CD8-positive, alpha-beta memory T cell (primary cell): Measurements from ENCODE around the gene LPP. TPM values are rescaled to one million over a fixed set of nuclear protein-coding genes. Genes with fewer than 3 reads are reported as not detected.

ENCODE experiments used
- CTCF ChIA-PET: fragments of 350-600 bp; sonication (Branson Sonifier 250); formaldehyde crosslinking; loops from one replicate; lab custom pipeline; 2021; ENCODE audit warnings: antibody characterized with exemption; lab: Charles Lee
- POLR2A ChIA-PET: fragments of 350-600 bp; sonication (Branson Sonifier 250); formaldehyde crosslinking; loops from one replicate; lab custom pipeline; 2021; ENCODE audit warnings: antibody characterized with exemption; lab: Charles Lee
- DNase-seq, 5 donors: peaks; one replicate each; pipeline versions ENCODE4 v3.0.0 to v3.0.0-alpha.2; 2020 to 2022; ENCODE audit warnings: mixed read lengths in 1 of 5
- H3K27ac ChIP-seq: one replicate; pipeline ENCODE4 v1.7.0; 2013; ENCODE audit warnings: low read depth, mild to moderate bottlenecking, low read length, moderate library complexity
- H3K27me3 ChIP-seq: 2 replicates; pipeline ENCODE4 v1.7.0; 2013; ENCODE audit warnings: low read length, mild to moderate bottlenecking; ENCODE audit not compliant: insufficient read depth, poor library complexity, severe bottlenecking
- H3K36me3 ChIP-seq: 2 replicates; pipeline ENCODE4 v1.7.0; 2013; ENCODE audit warnings: mild to moderate bottlenecking, low read length, moderate library complexity; ENCODE audit not compliant: insufficient read depth
- H3K4me1 ChIP-seq: 2 replicates; pipeline ENCODE4 v1.7.0; 2013; ENCODE audit warnings: mild to moderate bottlenecking, low read length, moderate library complexity; ENCODE audit not compliant: insufficient read depth
- H3K4me3 ChIP-seq: 2 replicates; pipeline ENCODE4 v1.7.0; 2013; ENCODE audit warnings: mild to moderate bottlenecking, low read length
- H3K9me3 ChIP-seq: 2 replicates; pipeline ENCODE4 v1.7.0; 2013; ENCODE audit warnings: mild to moderate bottlenecking, low read length
- H3K27ac Mint-ChIP-seq, 8 donors: one replicate each; pipeline ENCODE4 v1.8.0; 2020 to 2021; ENCODE audit warnings: mixed read lengths in 8 of 8, mild to moderate bottlenecking in 6 of 8, inconsistent platforms in 3 of 8, moderate library complexity in 3 of 8
- H3K27me3 Mint-ChIP-seq, 2 donors: one replicate each; pipeline ENCODE4 v1.8.0; 2020 to 2021; ENCODE audit warnings: mixed read lengths in 2 of 2, mild to moderate bottlenecking in 1 of 2, moderate library complexity in 1 of 2
- H3K36me3 Mint-ChIP-seq, 3 donors: one replicate each; pipeline ENCODE4 v1.8.0; 2020 to 2021; ENCODE audit warnings: mixed read lengths in 3 of 3, inconsistent platforms in 1 of 3, mild to moderate bottlenecking in 1 of 3
- H3K4me1 Mint-ChIP-seq, 3 donors: one replicate each; pipeline ENCODE4 v1.8.0; 2020 to 2021; ENCODE audit warnings: mixed read lengths in 3 of 3, inconsistent platforms in 1 of 3, mild to moderate bottlenecking in 1 of 3
- H3K4me3 Mint-ChIP-seq, 7 donors: one replicate each; pipeline ENCODE4 v1.8.0; 2020 to 2021; ENCODE audit warnings: mixed read lengths in 7 of 7, mild to moderate bottlenecking in 6 of 7, moderate library complexity in 4 of 7, inconsistent platforms in 2 of 7
- H3K9me3 Mint-ChIP-seq, 5 donors: one replicate each; pipeline ENCODE4 v1.8.0; 2020 to 2022; ENCODE audit warnings: mixed read lengths in 5 of 5, mild to moderate bottlenecking in 3 of 5, moderate library complexity in 2 of 5, inconsistent platforms in 1 of 5
- polyA plus RNA-seq: library from polyadenylated mRNA; unstranded; fragments of 300-500 nt; fragmentation: Illumina TruSeq; gene quantifications from one replicate; pipeline ENCODE4 v1.2.3, GENCODE V29; 2021
- total RNA-seq, 2 experiments: library from RNA; stranded (reverse); gene quantifications; one replicate each; pipeline ENCODE4 v1.2.3, GENCODE V29; 2021

Gene LPP
- total and polyA plus RNA-seq, 3 experiments from 2014 or later, result 13.4 to 23.5 (median 18.0) TPM

- CTCF ChIA-PET, result no interaction called here
- Mint-ChIP-seq H3K4me3 (no peak overlapping the region), H3K27ac (no peak overlapping the region), H3K36me3 (peaks cover 10 to 15% (median 11%) of the 10 kb centered on the region in 3 donors), H3K27me3 (peaks cover 0 to 1% of the 10 kb centered on the region in 2 donors), H3K9me3 (peaks cover 0 to 5% (median 2%) of the 10 kb centered on the region in 5 donors), H3K4me1 (peaks cover 10 to 23% (median 14%) of the 10 kb centered on the region in 3 donors)
- no peak for DNase-seq
- Histone ChIP-seq H3K4me3 (no peak overlapping the region), H3K27me3 (no peaks in the 10 kb centered on the region), H3K36me3 (no peaks in the 10 kb centered on the region), H3K4me1 (peaks cover 4% of the 10 kb centered on the region), H3K9me3 (no peaks in the 10 kb centered on the region), H3K27ac (no peak overlapping the region)
- POLR2A ChIA-PET, result no interaction called here
Measured at GRCh38 chr3:188510366-188510765, 356.4 kb downstream of the LPP start.

- Histone ChIP-seq H3K9me3 (no peaks in the 10 kb centered on the region), H3K4me3 (no peak overlapping the region), H3K36me3 (no peaks in the 10 kb centered on the region), H3K4me1 (no peaks in the 10 kb centered on the region), H3K27ac (no peak overlapping the region), H3K27me3 (no peaks in the 10 kb centered on the region)
- no peak for DNase-seq
- Mint-ChIP-seq H3K9me3 (peaks cover 0 to 2% (median 0%) of the 10 kb centered on the region in 5 donors), H3K27me3 (no peaks in the 10 kb centered on the region), H3K4me1 (peaks cover 8 to 13% (median 12%) of the 10 kb centered on the region in 3 donors), H3K27ac (no peak overlapping the region), H3K4me3 (no peak overlapping the region), H3K36me3 (peaks cover 4 to 8% (median 4%) of the 10 kb centered on the region in 3 donors)
- CTCF ChIA-PET, result no interaction called here
- POLR2A ChIA-PET, result no interaction called here
Measured at GRCh38 chr3:188513662-188514328, 359.8 kb downstream of the LPP start.

DNA sequence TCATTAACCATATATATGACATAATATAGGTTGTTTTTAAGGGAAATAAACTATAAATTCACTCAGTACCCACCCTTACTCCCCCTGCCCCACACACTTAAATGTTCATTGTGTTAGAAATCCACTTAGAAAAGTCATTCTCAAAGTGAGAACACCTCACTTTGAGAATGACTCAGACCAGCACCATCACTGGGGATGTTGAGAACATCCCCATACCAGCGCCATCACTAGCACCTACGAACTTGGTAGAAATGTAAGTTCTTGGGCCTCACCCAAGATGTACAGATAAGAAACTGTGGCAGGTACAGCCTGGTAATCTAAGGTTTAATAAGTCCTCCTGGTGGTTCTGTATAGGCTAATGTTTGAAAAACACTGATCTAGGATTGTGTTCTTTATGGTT, 362.6 kb downstream of the LPP start:
- Mint-ChIP-seq H3K9me3 (peaks cover 0 to 2% (median 0%) of the 10 kb centered on the region in 5 donors), H3K27me3 (no peaks in the 10 kb centered on the region), H3K4me3 (no peak overlapping the region), H3K4me1 (peaks cover 8 to 19% (median 9%) of the 10 kb centered on the region in 3 donors), H3K36me3 (peaks cover 2 to 6% (median 4%) of the 10 kb centered on the region in 3 donors), H3K27ac (peak overlapping the region in 1 of 8 donors; percentile 4)
- H3K4me3 ChIP-seq, result no peak overlapping the region
- no peaks in the 10 kb centered on the region for H3K27me3 ChIP-seq
- no peaks in the 10 kb centered on the region for H3K9me3 ChIP-seq
- H3K27ac ChIP-seq, result no peak overlapping the region
- no peak for DNase-seq
- ChIA-PET POLR2A (no interaction called here), CTCF (no interaction called here)
- H3K4me1 ChIP-seq, result no peaks in the 10 kb centered on the region
- H3K36me3 ChIP-seq, result no peaks in the 10 kb centered on the region

GRCh38 chr3:188518416-188518815, 364.5 kb downstream of the LPP start:
- Mint-ChIP-seq H3K36me3 (peaks cover 0 to 4% (median 3%) of the 10 kb centered on the region in 3 donors), H3K27ac (no peak overlapping the region), H3K4me1 (peaks cover 8 to 19% (median 9%) of the 10 kb centered on the region in 3 donors), H3K27me3 (no peaks in the 10 kb centered on the region), H3K9me3 (peaks cover 0 to 2% (median 0%) of the 10 kb centered on the region in 5 donors), H3K4me3 (no peak overlapping the region)
- DNase-seq, result no peak
- Histone ChIP-seq H3K27ac (no peak overlapping the region), H3K36me3 (no peaks in the 10 kb centered on the region), H3K27me3 (no peaks in the 10 kb centered on the region), H3K4me1 (no peaks in the 10 kb centered on the region), H3K9me3 (no peaks in the 10 kb centered on the region), H3K4me3 (no peak overlapping the region)
- POLR2A ChIA-PET, result no interaction called here
- CTCF ChIA-PET, result no interaction called here

GRCh38 chr3:188518835-188519452, 365.0 kb downstream of the LPP start:
- CTCF ChIA-PET, result no interaction called here
- peaks cover 0 to 2% (median 0%) of the 10 kb centered on the region in 5 donors for H3K9me3 Mint-ChIP-seq
- POLR2A ChIA-PET, result no interaction called here

GRCh38 chr3:188520466-188520865, 366.5 kb downstream of the LPP start:
- Histone ChIP-seq H3K9me3 (no peaks in the 10 kb centered on the region), H3K27me3 (no peaks in the 10 kb centered on the region), H3K4me1 (no peaks in the 10 kb centered on the region), H3K27ac (no peak overlapping the region), H3K36me3 (no peaks in the 10 kb centered on the region), H3K4me3 (no peak overlapping the region)
- no peak for DNase-seq
- Mint-ChIP-seq H3K36me3 (peaks cover 12 to 18% (median 12%) of the 10 kb centered on the region in 3 donors), H3K9me3 (no peaks in the 10 kb centered on the region), H3K27ac (no peak overlapping the region), H3K4me1 (peaks cover 8 to 21% (median 8%) of the 10 kb centered on the region in 3 donors), H3K27me3 (no peaks in the 10 kb centered on the region), H3K4me3 (no peak overlapping the region)
- ChIA-PET CTCF (no interaction called here), POLR2A (no interaction called here)

More at GRCh38 chr3:188518835-188519452, 365.0 kb downstream of the LPP start:
- Histone ChIP-seq H3K36me3 (no peaks in the 10 kb centered on the region), H3K27ac (no peak overlapping the region), H3K4me1 (no peaks in the 10 kb centered on the region), H3K9me3 (no peaks in the 10 kb centered on the region), H3K4me3 (no peak overlapping the region), H3K27me3 (no peaks in the 10 kb centered on the region)
- H3K27me3 Mint-ChIP-seq, result no peaks in the 10 kb centered on the region
- H3K4me1 Mint-ChIP-seq, result peaks cover 8 to 19% (median 9%) of the 10 kb centered on the region in 3 donors
- no peak overlapping the region for H3K4me3 Mint-ChIP-seq
- no peak for DNase-seq
- H3K36me3 Mint-ChIP-seq, result peaks cover 4 to 7% (median 5%) of the 10 kb centered on the region in 3 donors
- H3K27ac Mint-ChIP-seq, result no peak overlapping the region

- Histone ChIP-seq H3K27ac (no peak overlapping the region), H3K4me3 (no peak overlapping the region), H3K36me3 (no peaks in the 10 kb centered on the region), H3K4me1 (no peaks in the 10 kb centered on the region), H3K9me3 (no peaks in the 10 kb centered on the region), H3K27me3 (no peaks in the 10 kb centered on the region)
- Mint-ChIP-seq H3K4me1 (peaks cover 0 to 15% (median 8%) of the 10 kb centered on the region in 3 donors), H3K27ac (peak overlapping the region in 1 of 8 donors; percentile 15), H3K4me3 (no peak overlapping the region), H3K27me3 (no peaks in the 10 kb centered on the region), H3K36me3 (peaks cover 15 to 30% (median 20%) of the 10 kb centered on the region in 3 donors), H3K9me3 (no peaks in the 10 kb centered on the region)
- ChIA-PET CTCF (no interaction called here), POLR2A (no interaction called here)
- no peak for DNase-seq
Measured at GRCh38 chr3:188522115-188522514, 368.2 kb downstream of the LPP start.

DNA sequence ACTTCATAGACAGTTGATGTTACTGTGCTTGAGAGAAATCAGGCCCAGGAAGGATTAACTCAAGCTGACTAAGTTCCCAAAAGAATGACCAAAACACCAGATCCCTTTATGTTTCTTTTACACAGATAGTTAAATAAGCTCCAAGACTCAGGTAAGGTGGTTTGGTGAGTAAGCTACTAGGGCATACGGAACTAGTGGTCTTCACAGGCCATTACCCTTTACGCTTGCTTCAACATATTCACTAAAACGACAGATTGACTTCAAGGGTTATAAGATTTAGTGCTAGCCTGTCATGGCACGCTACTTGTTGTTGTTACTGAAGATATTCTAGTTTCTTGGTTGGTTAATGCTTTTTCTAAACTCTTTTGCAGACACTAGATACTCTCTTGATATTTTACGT, 369.3 kb downstream of the LPP start:
- Mint-ChIP-seq H3K9me3 (no peaks in the 10 kb centered on the region), H3K36me3 (peaks cover 15 to 32% (median 20%) of the 10 kb centered on the region in 3 donors), H3K27me3 (no peaks in the 10 kb centered on the region), H3K27ac (no peak overlapping the region), H3K4me3 (no peak overlapping the region), H3K4me1 (peaks cover 0 to 15% (median 5%) of the 10 kb centered on the region in 3 donors)
- Histone ChIP-seq H3K36me3 (no peaks in the 10 kb centered on the region), H3K4me1 (no peaks in the 10 kb centered on the region), H3K9me3 (no peaks in the 10 kb centered on the region), H3K27ac (no peak overlapping the region), H3K27me3 (no peaks in the 10 kb centered on the region), H3K4me3 (no peak overlapping the region)
- DNase-seq, result no peak
- CTCF ChIA-PET, result no interaction called here
- POLR2A ChIA-PET, result no interaction called here
